ENCODE data around the gene SPATA31D1.

The SPATA31D1 gene

DNA sequence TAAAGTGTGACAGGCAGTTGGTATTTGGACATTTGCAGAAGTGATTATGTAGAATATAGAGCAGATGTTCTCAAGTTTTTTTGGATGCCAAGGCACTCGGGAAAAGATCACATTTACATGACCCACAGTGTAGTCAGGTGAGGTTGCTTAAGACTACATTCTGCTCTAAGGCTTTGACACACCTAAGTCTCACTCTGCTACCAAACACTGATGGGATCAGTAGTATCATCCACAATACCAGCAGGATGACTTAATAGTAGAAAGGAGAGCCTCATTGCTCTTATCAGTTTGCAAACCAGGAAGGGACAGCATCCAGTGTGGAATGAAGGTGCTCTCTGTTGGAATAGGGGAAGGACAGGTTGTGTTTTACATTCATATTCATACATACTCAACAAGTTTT is 2.5 kb upstream of the SPATA31D1 start:
- TF ChIP-seq, protein P1, sequence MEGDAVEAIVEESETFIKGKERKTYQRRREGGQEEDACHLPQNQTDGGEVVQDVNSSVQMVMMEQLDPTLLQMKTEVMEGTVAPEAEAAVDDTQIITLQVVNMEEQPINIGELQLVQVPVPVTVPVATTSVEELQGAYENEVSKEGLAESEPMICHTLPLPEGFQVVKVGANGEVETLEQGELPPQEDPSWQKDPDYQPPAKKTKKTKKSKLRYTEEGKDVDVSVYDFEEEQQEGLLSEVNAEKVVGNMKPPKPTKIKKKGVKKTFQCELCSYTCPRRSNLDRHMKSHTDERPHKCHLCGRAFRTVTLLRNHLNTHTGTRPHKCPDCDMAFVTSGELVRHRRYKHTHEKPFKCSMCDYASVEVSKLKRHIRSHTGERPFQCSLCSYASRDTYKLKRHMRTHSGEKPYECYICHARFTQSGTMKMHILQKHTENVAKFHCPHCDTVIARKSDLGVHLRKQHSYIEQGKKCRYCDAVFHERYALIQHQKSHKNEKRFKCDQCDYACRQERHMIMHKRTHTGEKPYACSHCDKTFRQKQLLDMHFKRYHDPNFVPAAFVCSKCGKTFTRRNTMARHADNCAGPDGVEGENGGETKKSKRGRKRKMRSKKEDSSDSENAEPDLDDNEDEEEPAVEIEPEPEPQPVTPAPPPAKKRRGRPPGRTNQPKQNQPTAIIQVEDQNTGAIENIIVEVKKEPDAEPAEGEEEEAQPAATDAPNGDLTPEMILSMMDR (IDR thresholded peaks at IDR 0.05; ENCODE audit: extremely low read depth, insufficient read depth, missing control alignments), result no peak
- in situ Hi-C loops (cut with MboI; ENCODE audit: low pct_unique_long_range_greater_than_20kb, low sequenced_read_pairs, unreplicated experiment), result no loop called here
- no peak for DNase-seq (ENCODE audit: low spot score)

DNA sequence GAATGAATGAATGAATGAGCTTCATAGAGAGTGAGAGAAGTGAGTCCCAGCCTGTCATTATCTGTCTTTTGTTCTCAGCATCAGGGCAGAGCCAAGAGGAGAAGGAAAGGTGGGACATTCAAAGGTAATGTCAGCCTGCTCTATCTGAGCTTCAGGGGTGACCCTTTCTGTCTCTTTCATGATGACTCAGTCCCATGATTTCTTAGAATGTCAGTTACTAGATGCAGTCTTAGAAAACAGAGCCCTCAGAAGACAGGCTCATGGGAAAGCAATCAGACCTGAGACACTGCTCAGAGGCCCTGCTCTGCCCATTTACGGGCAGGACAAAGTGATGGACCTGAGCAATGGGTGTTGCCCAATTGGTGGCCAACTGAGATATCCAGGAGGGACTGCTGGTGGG is 1.1 kb downstream of the SPATA31D1 start:
- no peak for DNase-seq (ENCODE audit: low spot score)
- TF ChIP-seq, protein P1 (IDR thresholded peaks at IDR 0.05; ENCODE audit: extremely low read depth, insufficient read depth, missing control alignments), result no peak
- in situ Hi-C loops (cut with MboI; ENCODE audit: low pct_unique_long_range_greater_than_20kb, low sequenced_read_pairs, unreplicated experiment), result no loop called here

DNA sequence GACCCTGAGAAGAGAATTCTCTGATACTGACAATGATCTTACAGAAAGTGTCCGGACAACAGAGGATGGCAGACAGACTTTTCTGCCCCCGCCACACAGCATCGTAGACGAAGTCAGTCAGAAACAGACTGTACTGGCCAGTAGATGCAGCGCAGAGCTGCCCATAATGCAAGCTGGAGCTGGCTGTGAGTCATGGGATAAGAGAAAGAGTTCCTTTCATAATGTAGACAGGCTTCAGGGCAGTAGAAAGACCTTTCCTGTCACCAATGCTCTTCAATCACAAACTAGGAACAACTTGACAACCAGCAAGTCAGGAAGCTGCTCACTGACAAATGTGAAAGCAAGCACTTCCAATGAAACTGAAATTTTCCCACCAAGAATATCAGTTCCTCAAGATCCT is 5.1 kb downstream of the SPATA31D1 start:
- in situ Hi-C loops (cut with MboI; ENCODE audit: low pct_unique_long_range_greater_than_20kb, low sequenced_read_pairs, unreplicated experiment), result no loop called here
- TF ChIP-seq, protein P1 (IDR thresholded peaks at IDR 0.05; ENCODE audit: extremely low read depth, insufficient read depth, missing control alignments), result no peak
- DNase-seq (ENCODE audit: low spot score), result no peak

DNA sequence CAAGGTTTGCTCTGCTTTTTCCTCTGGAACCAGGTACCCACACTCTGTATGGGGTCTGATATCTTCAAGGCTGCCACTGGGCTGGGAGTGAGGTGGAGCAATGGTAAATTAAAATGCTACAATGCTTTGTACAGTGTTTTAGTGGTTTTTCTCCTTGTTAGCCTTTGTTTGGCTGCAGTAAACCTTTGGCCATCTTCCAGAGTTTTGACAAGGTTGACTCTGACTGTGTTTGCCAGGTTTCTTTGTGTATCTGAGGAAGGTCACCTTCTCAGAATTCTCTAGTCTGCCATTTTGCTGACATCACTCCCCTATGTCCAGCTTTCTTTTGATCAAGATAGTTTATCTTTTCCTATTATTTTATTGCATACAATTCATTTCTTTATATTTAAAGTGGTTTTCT is 11.2 kb downstream of the SPATA31D1 start:
- DNase-seq (ENCODE audit: low spot score), result no peak
- TF ChIP-seq, protein P1 (IDR thresholded peaks at IDR 0.05; ENCODE audit: extremely low read depth, insufficient read depth, missing control alignments), result no peak
- in situ Hi-C loops (cut with MboI; ENCODE audit: low pct_unique_long_range_greater_than_20kb, low sequenced_read_pairs, unreplicated experiment), result no loop called here

DNA sequence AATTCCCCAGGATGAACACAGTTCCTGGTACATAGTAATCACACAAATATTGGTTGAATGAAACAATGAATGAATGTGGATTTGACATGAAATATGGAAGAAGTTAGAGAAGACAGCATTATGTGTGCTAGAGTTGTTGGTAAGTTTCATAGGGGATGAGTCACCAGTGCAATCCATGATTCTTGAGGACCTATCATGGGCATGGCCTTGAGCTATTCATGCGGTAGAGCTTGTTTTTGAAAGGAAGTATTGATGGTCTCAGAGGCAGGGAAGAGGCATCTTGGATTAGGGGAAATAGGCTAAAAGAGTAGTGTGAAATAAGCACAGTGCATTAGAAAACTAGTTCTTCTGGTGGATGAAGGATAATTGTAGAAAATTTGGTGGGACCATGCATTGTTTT is 22.1 kb downstream of the SPATA31D1 start:
- DNase-seq (ENCODE audit: low spot score), result no peak
- TF ChIP-seq, protein P1 (IDR thresholded peaks at IDR 0.05; ENCODE audit: extremely low read depth, insufficient read depth, missing control alignments), result no peak
- in situ Hi-C loops (cut with MboI; ENCODE audit: low pct_unique_long_range_greater_than_20kb, low sequenced_read_pairs, unreplicated experiment), result no loop called here

DNA sequence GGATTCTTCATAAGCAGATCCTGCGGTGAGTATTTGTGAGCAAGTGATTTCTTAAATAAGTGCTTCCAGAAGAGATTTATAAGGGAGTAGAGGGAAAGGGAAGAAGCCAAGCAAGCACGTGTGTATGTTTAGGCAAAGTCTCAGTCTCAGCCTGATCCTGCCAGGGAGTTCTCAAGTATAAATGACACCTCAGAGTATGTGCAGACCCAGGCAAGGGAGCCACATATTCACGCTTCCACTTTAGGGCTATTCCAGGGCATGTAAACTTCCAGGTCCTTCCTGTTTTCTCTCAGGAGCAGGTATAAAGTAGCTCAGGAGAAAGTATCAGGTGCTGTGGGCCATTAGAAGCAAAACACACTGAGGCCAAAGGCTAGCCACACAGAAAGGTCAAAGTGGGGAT is 22.6 kb downstream of the SPATA31D1 start:
- TF ChIP-seq, protein P1 (IDR thresholded peaks at IDR 0.05; ENCODE audit: extremely low read depth, insufficient read depth, missing control alignments), result no peak
- no peak for DNase-seq (ENCODE audit: low spot score)
- in situ Hi-C loops (cut with MboI; ENCODE audit: low pct_unique_long_range_greater_than_20kb, low sequenced_read_pairs, unreplicated experiment), result no loop called here

DNA sequence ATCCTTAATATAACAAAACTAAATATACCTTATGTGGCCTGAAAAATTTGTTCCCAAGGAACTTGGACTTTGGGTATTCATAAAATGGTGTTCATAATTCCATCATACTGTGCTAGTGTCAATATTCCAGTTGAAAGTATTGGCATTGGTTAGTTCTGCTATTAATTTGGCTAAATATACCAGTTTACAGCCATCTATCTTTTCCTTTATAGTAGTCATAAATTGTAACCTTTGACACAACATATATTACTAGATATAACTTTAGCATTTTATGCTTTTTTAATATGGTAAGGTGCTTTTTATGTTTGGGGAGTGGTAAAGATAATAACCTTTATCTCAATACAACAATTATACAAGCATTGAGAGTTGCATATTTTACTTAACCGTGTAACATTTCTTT is 23.7 kb downstream of the SPATA31D1 start:
- TF ChIP-seq, protein P1 (IDR thresholded peaks at IDR 0.05; ENCODE audit: extremely low read depth, insufficient read depth, missing control alignments), result no peak
- in situ Hi-C loops (cut with MboI; ENCODE audit: low pct_unique_long_range_greater_than_20kb, low sequenced_read_pairs, unreplicated experiment), result no loop called here
- no peak for DNase-seq (ENCODE audit: low spot score)
